Mucosa of stomach (tissue), 1 donor: ENCODE results near the gene LRRC45.

Source experiments
- H3K27me3 ChIP-seq: one replicate; pipeline ENCODE4 v1.7.0; 2013; ENCODE audit warnings: mild to moderate bottlenecking, low read length; ENCODE audit not compliant: control insufficient read depth, insufficient read depth
- H3K36me3 ChIP-seq: one replicate; pipeline ENCODE4 v1.7.0; 2013; ENCODE audit warnings: low read length; ENCODE audit not compliant: control insufficient read depth, insufficient read depth
- H3K4me1 ChIP-seq: one replicate; pipeline ENCODE4 v1.7.0; 2013; ENCODE audit warnings: mild to moderate bottlenecking, low read length; ENCODE audit not compliant: control insufficient read depth, insufficient read depth
- H3K4me3 ChIP-seq: one replicate; pipeline ENCODE4 v1.7.0; 2013; ENCODE audit warnings: low read length
- H3K9ac ChIP-seq: one replicate; pipeline ENCODE4 v1.7.0; 2013; ENCODE audit warnings: mild to moderate bottlenecking, low read length, moderate library complexity
- H3K9me3 ChIP-seq: one replicate; pipeline ENCODE4 v1.7.0; 2013; ENCODE audit warnings: mild to moderate bottlenecking, low read length, moderate library complexity; ENCODE audit not compliant: control insufficient read depth
- donor health status: Pancreatic carcinoma.

The LRRC45 gene

GRCh38 chr17:82005701-82006348 is 17.3 kb upstream of the LRRC45 start:
- peaks cover 8% of the 10 kb centered on the region for H3K4me1 ChIP-seq

GRCh38 chr17:82006468-82007227 is 16.5 kb upstream of the LRRC45 start:
- no peak overlapping the region for H3K4me3 ChIP-seq
- peaks cover 4% of the 10 kb centered on the region for H3K4me1 ChIP-seq
- no peak overlapping the region for H3K9ac ChIP-seq
- no peaks in the 10 kb centered on the region for H3K36me3 ChIP-seq
- H3K27me3 ChIP-seq = no peaks in the 10 kb centered on the region
- H3K9me3 ChIP-seq = no peaks in the 10 kb centered on the region

More at GRCh38 chr17:82005701-82006348, 17.3 kb upstream of the LRRC45 start:
- H3K9me3 ChIP-seq = no peaks in the 10 kb centered on the region
- no peaks in the 10 kb centered on the region for H3K36me3 ChIP-seq
- H3K9ac ChIP-seq = no peak overlapping the region
- no peaks in the 10 kb centered on the region for H3K27me3 ChIP-seq
- no peak overlapping the region for H3K4me3 ChIP-seq

- no peak overlapping the region for H3K4me3 ChIP-seq
- peaks cover 4% of the 10 kb centered on the region for H3K4me1 ChIP-seq
- H3K9me3 ChIP-seq = no peaks in the 10 kb centered on the region
- no peaks in the 10 kb centered on the region for H3K27me3 ChIP-seq
- no peaks in the 10 kb centered on the region for H3K36me3 ChIP-seq
- H3K9ac ChIP-seq = no peak overlapping the region
These were observed 15.9 kb upstream of the LRRC45 start for GRCh38 chr17:82007228-82007494.

GRCh38 chr17:82007495-82008257 is 15.4 kb upstream of the LRRC45 start:
- H3K27me3 ChIP-seq = no peaks in the 10 kb centered on the region
- no peak overlapping the region for H3K4me3 ChIP-seq
- H3K9ac ChIP-seq = no peak overlapping the region
- no peaks in the 10 kb centered on the region for H3K36me3 ChIP-seq
- H3K9me3 ChIP-seq = no peaks in the 10 kb centered on the region
- H3K4me1 ChIP-seq = peaks cover 4% of the 10 kb centered on the region

GRCh38 chr17:82008258-82008940 is 14.7 kb upstream of the LRRC45 start:
- H3K4me1 ChIP-seq = peaks cover 2% of the 10 kb centered on the region
- H3K4me3 ChIP-seq = no peak overlapping the region
- no peaks in the 10 kb centered on the region for H3K27me3 ChIP-seq
- H3K36me3 ChIP-seq = no peaks in the 10 kb centered on the region
- no peaks in the 10 kb centered on the region for H3K9me3 ChIP-seq
- H3K9ac ChIP-seq = no peak overlapping the region

GRCh38 chr17:82008941-82009405 is 14.1 kb upstream of the LRRC45 start:
- Histone ChIP-seq H3K36me3 (no peaks in the 10 kb centered on the region), H3K4me1 (no peaks in the 10 kb centered on the region), H3K9ac (no peak overlapping the region), H3K27me3 (no peaks in the 10 kb centered on the region), H3K4me3 (no peak overlapping the region), H3K9me3 (no peaks in the 10 kb centered on the region)

- Histone ChIP-seq H3K9me3 (no peaks in the 10 kb centered on the region), H3K27me3 (no peaks in the 10 kb centered on the region), H3K4me1 (no peaks in the 10 kb centered on the region), H3K9ac (no peak overlapping the region), H3K36me3 (no peaks in the 10 kb centered on the region), H3K4me3 (no peak overlapping the region)
These were observed 13.7 kb upstream of the LRRC45 start for GRCh38 chr17:82009413-82009812.

- no peaks in the 10 kb centered on the region for H3K9me3 ChIP-seq
- no peaks in the 10 kb centered on the region for H3K36me3 ChIP-seq
- no peak overlapping the region for H3K9ac ChIP-seq
- H3K27me3 ChIP-seq = no peaks in the 10 kb centered on the region
- H3K4me3 ChIP-seq = no peak overlapping the region
- H3K4me1 ChIP-seq = no peaks in the 10 kb centered on the region
These were observed 12.3 kb upstream of the LRRC45 start for GRCh38 chr17:82010575-82011525.

- Histone ChIP-seq H3K36me3 (no peaks in the 10 kb centered on the region), H3K4me1 (no peaks in the 10 kb centered on the region), H3K27me3 (no peaks in the 10 kb centered on the region), H3K9me3 (no peaks in the 10 kb centered on the region), H3K4me3 (no peak overlapping the region), H3K9ac (no peak overlapping the region)
These were observed 11.4 kb upstream of the LRRC45 start for GRCh38 chr17:82011617-82012187.

- no peaks in the 10 kb centered on the region for H3K4me1 ChIP-seq
- no peaks in the 10 kb centered on the region for H3K9me3 ChIP-seq
- no peak overlapping the region for H3K9ac ChIP-seq
- H3K36me3 ChIP-seq = no peaks in the 10 kb centered on the region
- H3K4me3 ChIP-seq = no peak overlapping the region
- no peaks in the 10 kb centered on the region for H3K27me3 ChIP-seq
These were observed 10.9 kb upstream of the LRRC45 start for GRCh38 chr17:82012261-82012639.
